ENCODE results near the gene RUNDC3A.

DNA sequence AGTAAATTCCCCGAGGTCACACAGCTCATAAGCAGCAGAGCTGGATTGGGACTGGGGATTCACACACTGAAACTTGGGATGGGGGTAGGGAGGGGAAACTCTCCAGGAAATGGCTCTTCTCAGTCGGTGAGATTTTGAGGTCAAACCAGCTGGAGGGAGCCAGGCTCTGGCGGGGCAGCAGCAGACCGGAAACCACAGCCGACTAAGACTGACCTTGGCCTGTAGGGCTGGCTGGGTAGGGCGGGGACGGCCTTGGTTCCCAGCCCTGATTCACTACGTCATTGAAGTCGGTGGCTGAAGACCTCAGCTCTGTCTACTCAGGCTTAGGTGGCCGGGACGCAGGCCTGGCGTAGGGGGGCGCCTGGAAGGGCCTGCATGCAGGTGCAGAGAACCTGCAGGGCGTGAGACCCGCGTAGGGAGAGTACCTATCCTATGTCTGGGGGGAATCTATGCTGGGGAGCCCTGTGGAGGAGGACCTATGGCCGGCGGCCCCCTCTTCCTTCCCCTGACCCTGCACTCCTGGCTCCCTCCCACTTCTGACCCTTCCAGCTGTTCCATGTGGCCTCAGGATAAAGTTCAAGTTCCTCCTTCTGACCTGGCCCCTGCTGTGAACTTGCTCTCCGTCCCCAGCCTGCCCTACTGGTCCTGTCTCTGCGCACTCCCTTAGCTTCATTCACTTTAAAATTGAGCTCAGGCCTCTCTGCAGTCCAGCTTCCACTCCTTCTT, 28.6 kb upstream of the RUNDC3A start:
- no peak for TF ChIP-seq POLR2A (IDR thresholded peaks at IDR 0.05; ENCODE audit: extremely low read depth, insufficient read length)
- TF ChIP-seq, protein P1, sequence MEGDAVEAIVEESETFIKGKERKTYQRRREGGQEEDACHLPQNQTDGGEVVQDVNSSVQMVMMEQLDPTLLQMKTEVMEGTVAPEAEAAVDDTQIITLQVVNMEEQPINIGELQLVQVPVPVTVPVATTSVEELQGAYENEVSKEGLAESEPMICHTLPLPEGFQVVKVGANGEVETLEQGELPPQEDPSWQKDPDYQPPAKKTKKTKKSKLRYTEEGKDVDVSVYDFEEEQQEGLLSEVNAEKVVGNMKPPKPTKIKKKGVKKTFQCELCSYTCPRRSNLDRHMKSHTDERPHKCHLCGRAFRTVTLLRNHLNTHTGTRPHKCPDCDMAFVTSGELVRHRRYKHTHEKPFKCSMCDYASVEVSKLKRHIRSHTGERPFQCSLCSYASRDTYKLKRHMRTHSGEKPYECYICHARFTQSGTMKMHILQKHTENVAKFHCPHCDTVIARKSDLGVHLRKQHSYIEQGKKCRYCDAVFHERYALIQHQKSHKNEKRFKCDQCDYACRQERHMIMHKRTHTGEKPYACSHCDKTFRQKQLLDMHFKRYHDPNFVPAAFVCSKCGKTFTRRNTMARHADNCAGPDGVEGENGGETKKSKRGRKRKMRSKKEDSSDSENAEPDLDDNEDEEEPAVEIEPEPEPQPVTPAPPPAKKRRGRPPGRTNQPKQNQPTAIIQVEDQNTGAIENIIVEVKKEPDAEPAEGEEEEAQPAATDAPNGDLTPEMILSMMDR (IDR thresholded peaks at IDR 0.05; ENCODE audit: low read depth, low read length): no peak
- TF ChIP-seq, protein P2, sequence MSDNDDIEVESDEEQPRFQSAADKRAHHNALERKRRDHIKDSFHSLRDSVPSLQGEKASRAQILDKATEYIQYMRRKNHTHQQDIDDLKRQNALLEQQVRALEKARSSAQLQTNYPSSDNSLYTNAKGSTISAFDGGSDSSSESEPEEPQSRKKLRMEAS (IDR thresholded peaks at IDR 0.05; ENCODE audit: low read depth, low read length): no peak
- TF ChIP-seq MYC (IDR thresholded peaks at IDR 0.05; ENCODE audit: low read depth, low read length): no peak
